Stimulated activated CD4-positive, alpha-beta T cell treated with anti-CD3 and anti-CD28 coated beads, TNF-alpha, amount 100 ng/mL, for 24 hours (primary cell): ENCODE results near the gene GRIA2.

Source experiments
- DNase-seq, 3 experiments: peaks; one replicate each; pipeline ENCODE4 v3.0.0-alpha.2; 2020; ENCODE audit warnings: low read depth in 3 of 3

GRIA2 gene

GRCh38 chr4:157372567-157372966 is 152.0 kb downstream of the GRIA2 start:
- DNase-seq = no peak

- DNase-seq = no peak
These were observed 169.2 kb downstream of the GRIA2 start for GRCh38 chr4:157389741-157390140.

GRCh38 chr4:157405070-157405469 is 184.5 kb downstream of the GRIA2 start:
- DNase-seq = no peak
